HG03469 (cell line): ENCODE measurements around the gene MAP3K12.
"Not testable (repeated sequence)": the region's sequence is repeated elsewhere in the genome, so short reads cannot be mapped to it uniquely, and the experiment has no call there.

Experiments used
- ATAC-seq: cut with Tn5 transposase; IDR thresholded peaks from one replicate; pipeline ENCODE4 v1.9.1; 2021; ENCODE audit warnings: mild to moderate bottlenecking, moderate library complexity, moderate number of reproducible peaks; ENCODE audit not compliant: unreplicated experiment

MAP3K12 gene

GRCh38 chr12:53499266-53500141 lies at the start of gene MAP3K12:
Gene MAP3K12, minus strand, starts transcription at chr12:53499458. Its CDS starts 12,067 bp downstream, at chr12:53487391.
- no peak for ATAC-seq

- ATAC-seq = not testable (repeated sequence)
These were observed 49.1 kb upstream of the MAP3K12 start for GRCh38 chr12:53548354-53548753.

GRCh38 chr12:53543539-53543938 lies 44.3 kb upstream of the MAP3K12 start:
- peak; percentile 76 for ATAC-seq

- ATAC-seq = no peak
These were observed 40.3 kb upstream of the MAP3K12 start for GRCh38 chr12:53539526-53539925.

- no peak for ATAC-seq
These were observed 39.0 kb upstream of the MAP3K12 start for GRCh38 chr12:53538209-53538689.

GRCh38 chr12:53536962-53537361 lies 37.7 kb upstream of the MAP3K12 start:
- ATAC-seq = no peak

GRCh38 chr12:53533471-53533870 lies 34.2 kb upstream of the MAP3K12 start:
- no peak for ATAC-seq

GRCh38 chr12:53532524-53533445 lies 33.5 kb upstream of the MAP3K12 start:
- ATAC-seq = no peak

- no peak for ATAC-seq
These were observed 32.8 kb upstream of the MAP3K12 start for GRCh38 chr12:53532021-53532420.

- ATAC-seq = no peak
These were observed 31.7 kb upstream of the MAP3K12 start for GRCh38 chr12:53530920-53531319.

GRCh38 chr12:53530061-53530460 lies 30.8 kb upstream of the MAP3K12 start:
- no peak for ATAC-seq

GRCh38 chr12:53524476-53524875 lies 25.2 kb upstream of the MAP3K12 start:
- ATAC-seq = no peak

GRCh38 chr12:53523131-53523530 lies 23.9 kb upstream of the MAP3K12 start:
- no peak for ATAC-seq

GRCh38 chr12:53518381-53518780 lies 19.1 kb upstream of the MAP3K12 start:
- ATAC-seq = no peak

- ATAC-seq = no peak
These were observed 17.6 kb upstream of the MAP3K12 start for GRCh38 chr12:53516758-53517455.

GRCh38 chr12:53515291-53515680 lies 16.0 kb upstream of the MAP3K12 start:
- ATAC-seq = no peak

GRCh38 chr12:53514628-53515290 lies 15.5 kb upstream of the MAP3K12 start:
- no peak for ATAC-seq

GRCh38 chr12:53513712-53514410 lies 14.6 kb upstream of the MAP3K12 start:
- ATAC-seq = no peak

- no peak for ATAC-seq
These were observed 11.0 kb upstream of the MAP3K12 start for GRCh38 chr12:53510181-53510812.
